AG09319 (cell line): ENCODE data around the gene AGPAT4.

Experiments used
- DNase-seq: peaks from one replicate; pipeline ENCODE4 v3.0.0-alpha.2; 2010; ENCODE audit warnings: low read depth; ENCODE audit errors: extremely low read depth
- CTCF ChIP-seq: IDR thresholded peaks from 2 replicates; pipeline ENCODE4 v1.5.1; 2011; ENCODE audit warnings: low read depth, mild to moderate bottlenecking, inconsistent platforms, low read length, moderate library complexity

Gene AGPAT4

DNA sequence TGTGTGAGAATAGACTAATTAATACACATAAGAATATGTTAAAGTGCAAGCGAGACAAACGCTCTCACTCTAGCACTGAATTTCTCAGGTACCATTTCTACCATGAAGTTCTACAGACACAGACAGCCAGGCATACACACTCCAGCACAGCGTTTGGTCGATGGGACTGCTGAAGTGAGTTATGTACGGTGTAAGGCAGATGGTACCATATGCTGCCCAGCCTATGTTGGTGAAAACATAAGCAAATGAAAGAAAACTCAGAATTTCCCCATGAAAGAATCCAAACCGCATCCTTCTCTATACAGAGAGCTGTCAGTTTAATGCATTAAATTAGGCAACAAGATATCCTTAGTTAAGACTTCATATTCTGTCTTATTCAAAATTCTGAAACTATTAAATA lies 34.9 kb downstream of the AGPAT4 start:
- no peak for TF ChIP-seq CTCF
- DNase-seq: no peak

- TF ChIP-seq CTCF: no peak
- DNase-seq: no peak
Measured at GRCh38 chr6:161238500-161238899, 35.4 kb downstream of the AGPAT4 start.

GRCh38 chr6:161238081-161238480 lies 35.8 kb downstream of the AGPAT4 start:
- no peak for DNase-seq
- TF ChIP-seq CTCF: no peak

DNA sequence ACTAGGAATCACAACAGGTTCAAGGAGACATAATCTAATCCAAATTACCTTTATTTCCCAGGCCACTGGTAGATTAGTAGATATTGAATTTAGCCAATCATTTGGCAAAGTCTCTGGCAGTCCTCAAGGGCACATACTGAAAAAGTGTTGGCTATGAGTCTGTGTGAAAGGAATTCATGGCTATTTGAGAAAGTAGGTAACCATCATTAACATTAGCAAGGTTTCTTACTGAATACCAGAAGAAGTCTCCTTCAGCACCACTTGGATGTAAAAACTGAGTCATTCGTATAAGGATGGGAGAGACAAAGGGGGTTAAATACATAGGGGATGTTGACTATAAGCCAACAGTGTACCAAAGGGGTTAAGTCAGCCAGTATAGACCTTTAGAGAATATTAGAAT lies 36.7 kb downstream of the AGPAT4 start:
- no peak for DNase-seq
- no peak for TF ChIP-seq CTCF

DNA sequence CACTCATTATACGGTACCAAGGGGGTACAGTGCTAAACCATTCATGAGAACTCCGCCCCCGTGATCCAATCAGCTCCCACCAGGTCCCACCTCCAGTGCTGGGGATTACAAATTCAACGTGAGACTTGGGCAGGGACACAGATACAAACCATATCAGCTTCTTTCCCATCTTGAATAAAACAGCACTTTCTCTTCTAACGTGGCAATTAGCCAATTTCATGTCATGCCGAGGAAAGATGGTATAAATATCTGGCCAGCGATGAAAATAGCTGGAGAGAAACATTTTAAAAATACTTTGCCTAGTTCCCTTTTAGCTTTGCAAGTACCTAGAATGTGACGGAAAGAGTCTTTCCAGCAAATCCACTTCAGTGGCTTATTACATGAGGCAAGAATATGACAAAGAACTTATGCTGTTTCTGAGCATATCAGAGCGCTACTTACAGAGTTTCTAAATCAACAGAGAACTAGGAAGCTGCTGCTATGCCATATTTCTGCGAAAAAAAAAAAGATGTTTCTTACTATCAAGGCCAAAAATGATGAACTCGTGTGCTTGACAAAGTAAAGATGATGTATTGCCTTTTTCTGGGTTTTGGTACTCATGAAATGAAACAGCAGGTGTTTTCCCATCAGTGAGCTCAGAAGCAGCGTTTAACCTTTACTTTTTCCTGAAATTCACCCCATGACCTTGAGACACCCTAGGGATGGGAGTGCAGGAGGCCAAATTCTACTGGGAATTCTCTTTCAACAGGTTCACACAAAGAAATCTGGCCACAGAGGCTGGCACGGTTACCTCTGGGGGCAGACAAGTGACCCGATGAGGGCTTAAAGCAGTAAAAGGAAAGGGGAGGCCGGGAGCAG lies 37.9 kb downstream of the AGPAT4 start:
- no peak for DNase-seq
- TF ChIP-seq CTCF: no peak

GRCh38 chr6:161233986-161234661 lies 39.7 kb downstream of the AGPAT4 start:
- no peak for TF ChIP-seq CTCF
- no peak for DNase-seq

DNA sequence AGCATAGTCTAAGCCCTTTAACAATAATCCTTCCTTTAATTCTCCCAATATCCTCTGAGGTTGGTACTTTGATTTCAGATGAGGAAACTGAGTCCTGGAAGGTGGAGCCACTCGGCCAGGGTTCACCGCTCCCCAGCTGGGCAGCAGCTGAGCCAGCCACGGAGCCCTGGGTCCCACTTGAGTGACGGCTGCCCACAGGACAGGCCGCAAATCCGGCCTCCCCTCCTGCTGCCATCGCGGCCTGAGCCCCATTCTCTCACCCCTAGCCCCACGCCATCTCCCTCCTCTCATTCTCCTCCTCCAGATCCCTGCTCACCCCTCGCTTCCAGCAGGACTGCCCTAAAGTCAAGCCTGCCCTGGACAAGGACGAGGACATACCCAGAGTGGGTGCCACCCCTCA lies 41.4 kb downstream of the AGPAT4 start:
- TF ChIP-seq CTCF: no peak
- no peak for DNase-seq
